ENCODE data around the gene SPCS2.

The SPCS2 gene

DNA sequence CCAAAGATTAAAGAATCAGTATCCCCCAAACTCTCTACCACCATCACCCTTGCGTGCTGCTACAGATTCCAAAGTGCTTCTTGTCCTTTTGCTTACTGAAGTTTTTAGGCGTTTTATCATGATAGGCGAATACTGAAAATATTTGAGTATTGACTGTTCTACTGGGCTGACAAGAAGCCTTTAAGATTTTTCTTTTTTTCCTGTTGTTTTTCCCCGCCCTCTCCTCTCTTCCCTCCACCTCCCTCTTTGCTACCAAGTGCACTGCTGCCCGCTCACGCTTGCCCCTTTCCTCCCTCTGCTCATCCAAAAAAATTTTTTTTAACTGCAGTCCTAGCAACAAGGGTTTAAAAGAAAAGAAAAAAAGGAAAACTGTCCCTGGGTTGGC lies 679 bp downstream of the SPCS2 start:
- Histone ChIP-seq H3K27ac (ENCODE audit: low read depth, low read length) (peak overlapping the region; percentile 38), H2AFZ (ENCODE audit: insufficient read depth, low read length, poor library complexity) (peak overlapping the region; percentile 94), H4K8ac (ENCODE audit: low read depth, low read length) (peak overlapping the region; percentile 93), H3K79me2 (ENCODE audit: control insufficient read depth, insufficient read depth, low read length, poor library complexity) (peaks cover 15% of the 10 kb centered on the region), H3K4me3 (ENCODE audit: low read depth, low read length) (peak overlapping the region; percentile 85), H3K4me1 (ENCODE audit: control insufficient read depth in 1 of 2, insufficient read depth in 2 of 2, low read length in 2 of 2) (peaks cover 0 to 7% of the 10 kb centered on the region in 2 experiments), H3K27me3 (ENCODE audit: insufficient read depth, low read length) (no peaks in the 10 kb centered on the region), H3K4ac (ENCODE audit: low read depth, low read length) (peak overlapping the region; percentile 90), H3K14ac (ENCODE audit: low read length) (peak overlapping the region; percentile 97), H2AK5ac (ENCODE audit: low read length) (peak overlapping the region; percentile 8), H3K36me3 (ENCODE audit: control insufficient read depth in 1 of 2, insufficient read depth in 2 of 2, low read length in 2 of 2) (peaks cover 2 to 3% of the 10 kb centered on the region in 2 experiments), H3K18ac (ENCODE audit: low read length) (no peak overlapping the region), H4K91ac (ENCODE audit: low read depth, low read length) (peak overlapping the region; percentile 92), H2BK120ac (ENCODE audit: insufficient read depth, low read length, poor library complexity) (peak overlapping the region; percentile 15), H4K12ac (ENCODE audit: low read depth, low read length) (peak overlapping the region; percentile 90), H3K4me2 (ENCODE audit: low read length) (peak overlapping the region; percentile 97), H3K23ac (ENCODE audit: low read length) (no peak overlapping the region), H3K9ac (ENCODE audit: low read length) (peak overlapping the region; percentile 87), H3K79me1 (ENCODE audit: low read length) (peaks cover 10% of the 10 kb centered on the region), H2BK12ac (ENCODE audit: low read length) (no peak overlapping the region), H3K9me3 (ENCODE audit: insufficient read depth, low read depth, low read length) (no peaks in the 10 kb centered on the region), H2BK5ac (ENCODE audit: low read depth, low read length, poor library complexity) (peak overlapping the region; percentile 42)
- no CpG with 5 or more reads among the region's 6 CpGs for WGBS (ENCODE audit: extremely low coverage, insufficient coverage, insufficient read length)
- peak; percentile 14 to 78 for DNase-seq

DNA sequence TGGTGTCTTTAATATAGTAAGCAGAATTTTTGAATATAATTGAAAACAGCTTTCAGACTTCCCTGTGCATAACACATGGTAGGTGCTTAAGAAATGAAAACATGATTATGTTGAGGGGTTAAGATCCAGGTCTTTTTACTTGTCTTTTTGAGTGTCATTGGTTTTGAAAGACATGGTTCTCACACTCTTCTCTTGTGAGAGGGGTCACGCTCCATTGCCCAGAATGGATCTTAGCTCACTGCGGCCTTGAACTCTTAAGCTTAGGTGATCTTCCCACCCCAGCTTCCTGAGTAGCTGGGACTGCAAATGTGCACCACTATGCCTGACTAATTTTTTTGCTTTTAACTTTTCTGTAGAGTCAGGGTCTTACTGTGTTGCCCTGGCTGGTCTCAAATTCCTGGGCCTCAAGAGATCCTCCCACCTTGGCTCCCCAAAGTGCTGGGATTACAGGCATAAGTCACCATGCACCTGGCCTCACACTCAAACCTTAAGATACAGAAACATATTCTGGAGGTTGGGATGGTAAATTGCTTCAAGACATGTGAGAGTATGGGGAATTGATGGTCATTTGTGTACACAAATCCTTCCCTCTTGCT lies 1.4 kb downstream of the SPCS2 start:
- no peak overlapping the region for H2BK5ac ChIP-seq (ENCODE audit: low read depth, low read length, poor library complexity)
- H4K91ac ChIP-seq (ENCODE audit: low read depth, low read length) = no peak overlapping the region
- H2BK120ac ChIP-seq (ENCODE audit: insufficient read depth, low read length, poor library complexity) = no peak overlapping the region
- no peaks in the 10 kb centered on the region for H3K27me3 ChIP-seq (ENCODE audit: insufficient read depth, low read length)
- no peak overlapping the region for H3K4me3 ChIP-seq (ENCODE audit: low read depth, low read length)
- no CpG with 5 or more reads among the region's 2 CpGs for WGBS (ENCODE audit: extremely low coverage, insufficient coverage, insufficient read length)
- H3K23ac ChIP-seq (ENCODE audit: low read length) = no peak overlapping the region
- no peak overlapping the region for H3K18ac ChIP-seq (ENCODE audit: low read length)
- DNase-seq = no peak
- H2BK12ac ChIP-seq (ENCODE audit: low read length) = no peak overlapping the region
- peaks cover 0 to 7% of the 10 kb centered on the region in 2 experiments for H3K4me1 ChIP-seq (ENCODE audit: control insufficient read depth in 1 of 2, insufficient read depth in 2 of 2, low read length in 2 of 2)
- peaks cover 2 to 3% of the 10 kb centered on the region in 2 experiments for H3K36me3 ChIP-seq (ENCODE audit: control insufficient read depth in 1 of 2, insufficient read depth in 2 of 2, low read length in 2 of 2)
- no peak overlapping the region for H2AFZ ChIP-seq (ENCODE audit: insufficient read depth, low read length, poor library complexity)
- H4K8ac ChIP-seq (ENCODE audit: low read depth, low read length) = no peak overlapping the region
- peaks cover 10% of the 10 kb centered on the region for H3K79me1 ChIP-seq (ENCODE audit: low read length)
- no peak overlapping the region for H4K12ac ChIP-seq (ENCODE audit: low read depth, low read length)
- H3K14ac ChIP-seq (ENCODE audit: low read length) = no peak overlapping the region
- no peak overlapping the region for H3K9ac ChIP-seq (ENCODE audit: low read length)
- H2AK5ac ChIP-seq (ENCODE audit: low read length) = no peak overlapping the region
- H3K9me3 ChIP-seq (ENCODE audit: insufficient read depth, low read depth, low read length) = no peaks in the 10 kb centered on the region
- H3K4me2 ChIP-seq (ENCODE audit: low read length) = peak overlapping the region; percentile 97
- H3K4ac ChIP-seq (ENCODE audit: low read depth, low read length) = peak overlapping the region; percentile 42
- peaks cover 15% of the 10 kb centered on the region for H3K79me2 ChIP-seq (ENCODE audit: control insufficient read depth, insufficient read depth, low read length, poor library complexity)
- no peak overlapping the region for H3K27ac ChIP-seq (ENCODE audit: low read depth, low read length)

DNA sequence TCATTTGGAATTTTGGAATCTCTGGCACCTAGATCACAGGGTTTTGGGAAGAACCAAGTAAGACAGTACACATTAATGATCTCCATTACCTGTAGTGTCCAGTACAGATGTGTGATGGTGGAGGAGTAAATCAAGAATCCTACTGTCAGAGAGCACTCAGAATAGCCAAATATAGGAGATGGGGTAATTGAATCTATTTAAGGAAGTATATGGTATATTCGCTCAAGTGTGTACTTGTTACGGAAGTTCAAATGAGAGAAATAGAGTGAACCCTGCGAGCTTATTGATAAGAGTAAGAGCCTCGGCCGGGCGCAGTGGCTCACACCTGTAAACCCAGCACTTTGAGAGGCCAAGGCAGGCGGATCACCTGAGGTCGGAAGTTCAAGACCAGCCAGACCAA lies 2.2 kb downstream of the SPCS2 start:
- peaks cover 10% of the 10 kb centered on the region for H3K79me1 ChIP-seq (ENCODE audit: low read length)
- H3K4me3 ChIP-seq (ENCODE audit: low read depth, low read length) = no peak overlapping the region
- no peak overlapping the region for H2BK12ac ChIP-seq (ENCODE audit: low read length)
- H3K14ac ChIP-seq (ENCODE audit: low read length) = no peak overlapping the region
- no peak overlapping the region for H2AFZ ChIP-seq (ENCODE audit: insufficient read depth, low read length, poor library complexity)
- H3K9ac ChIP-seq (ENCODE audit: low read length) = no peak overlapping the region
- no peak overlapping the region for H3K4me2 ChIP-seq (ENCODE audit: low read length)
- H4K91ac ChIP-seq (ENCODE audit: low read depth, low read length) = no peak overlapping the region
- no peak overlapping the region for H3K27ac ChIP-seq (ENCODE audit: low read depth, low read length)
- H3K27me3 ChIP-seq (ENCODE audit: insufficient read depth, low read length) = no peaks in the 10 kb centered on the region
- no CpG with 5 or more reads among the region's 8 CpGs for WGBS (ENCODE audit: extremely low coverage, insufficient coverage, insufficient read length)
- H3K79me2 ChIP-seq (ENCODE audit: control insufficient read depth, insufficient read depth, low read length, poor library complexity) = peaks cover 15% of the 10 kb centered on the region
- no peak for DNase-seq
- H2BK120ac ChIP-seq (ENCODE audit: insufficient read depth, low read length, poor library complexity) = no peak overlapping the region
- no peak overlapping the region for H3K18ac ChIP-seq (ENCODE audit: low read length)
- peaks cover 2 to 3% of the 10 kb centered on the region in 2 experiments for H3K36me3 ChIP-seq (ENCODE audit: control insufficient read depth in 1 of 2, insufficient read depth in 2 of 2, low read length in 2 of 2)
- no peak overlapping the region for H4K8ac ChIP-seq (ENCODE audit: low read depth, low read length)
- no peak overlapping the region for H2BK5ac ChIP-seq (ENCODE audit: low read depth, low read length, poor library complexity)
- H3K9me3 ChIP-seq (ENCODE audit: insufficient read depth, low read depth, low read length) = no peaks in the 10 kb centered on the region
- H2AK5ac ChIP-seq (ENCODE audit: low read length) = no peak overlapping the region
- H3K4ac ChIP-seq (ENCODE audit: low read depth, low read length) = peak overlapping the region; percentile 90
- H4K12ac ChIP-seq (ENCODE audit: low read depth, low read length) = no peak overlapping the region
- H3K23ac ChIP-seq (ENCODE audit: low read length) = no peak overlapping the region
- peaks cover 0 to 7% of the 10 kb centered on the region in 2 experiments for H3K4me1 ChIP-seq (ENCODE audit: control insufficient read depth in 1 of 2, insufficient read depth in 2 of 2, low read length in 2 of 2)

DNA sequence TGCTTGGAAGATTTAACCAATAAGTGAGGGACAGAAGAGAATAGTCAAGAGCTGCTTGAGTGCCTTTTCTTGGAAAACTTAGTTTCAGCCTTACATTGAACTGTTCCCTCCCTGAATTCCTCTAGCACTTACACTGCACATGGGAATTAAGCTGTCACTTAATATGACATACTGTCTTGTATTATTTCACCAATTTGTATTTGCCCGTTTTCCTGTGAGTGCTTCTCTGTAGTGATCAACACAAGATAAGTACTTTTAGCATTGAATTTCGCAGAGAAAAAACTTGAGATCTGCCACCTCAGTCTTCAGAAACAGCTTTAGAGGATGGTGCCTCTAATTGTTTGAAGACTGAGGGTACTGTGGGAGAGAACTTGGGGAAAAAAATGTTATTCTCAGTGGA lies 3.7 kb downstream of the SPCS2 start:
- H3K4me2 ChIP-seq (ENCODE audit: low read length) = no peak overlapping the region
- H3K79me2 ChIP-seq (ENCODE audit: control insufficient read depth, insufficient read depth, low read length, poor library complexity) = peaks cover 15% of the 10 kb centered on the region
- no peak overlapping the region for H3K23ac ChIP-seq (ENCODE audit: low read length)
- WGBS (ENCODE audit: extremely low coverage, insufficient coverage, insufficient read length) = no CpG with 5 or more reads among the region's 2 CpGs
- no peak overlapping the region for H3K27ac ChIP-seq (ENCODE audit: low read depth, low read length)
- no peak for DNase-seq
- H3K18ac ChIP-seq (ENCODE audit: low read length) = no peak overlapping the region
- H2BK12ac ChIP-seq (ENCODE audit: low read length) = no peak overlapping the region
- no peaks in the 10 kb centered on the region for H3K27me3 ChIP-seq (ENCODE audit: insufficient read depth, low read length)
- peaks cover 0 to 7% of the 10 kb centered on the region in 2 experiments for H3K4me1 ChIP-seq (ENCODE audit: control insufficient read depth in 1 of 2, insufficient read depth in 2 of 2, low read length in 2 of 2)
- H2AFZ ChIP-seq (ENCODE audit: insufficient read depth, low read length, poor library complexity) = no peak overlapping the region
- H3K36me3 ChIP-seq (ENCODE audit: control insufficient read depth in 1 of 2, insufficient read depth in 2 of 2, low read length in 2 of 2) = peaks cover 2 to 6% of the 10 kb centered on the region in 2 experiments
- no peak overlapping the region for H2AK5ac ChIP-seq (ENCODE audit: low read length)
- no peak overlapping the region for H3K9ac ChIP-seq (ENCODE audit: low read length)
- H3K4ac ChIP-seq (ENCODE audit: low read depth, low read length) = no peak overlapping the region
- H4K8ac ChIP-seq (ENCODE audit: low read depth, low read length) = no peak overlapping the region
- H3K14ac ChIP-seq (ENCODE audit: low read length) = no peak overlapping the region
- H3K9me3 ChIP-seq (ENCODE audit: insufficient read depth, low read depth, low read length) = no peaks in the 10 kb centered on the region
- H3K79me1 ChIP-seq (ENCODE audit: low read length) = peaks cover 10% of the 10 kb centered on the region
- no peak overlapping the region for H2BK120ac ChIP-seq (ENCODE audit: insufficient read depth, low read length, poor library complexity)
- no peak overlapping the region for H2BK5ac ChIP-seq (ENCODE audit: low read depth, low read length, poor library complexity)
- H4K12ac ChIP-seq (ENCODE audit: low read depth, low read length) = no peak overlapping the region
- H4K91ac ChIP-seq (ENCODE audit: low read depth, low read length) = no peak overlapping the region
- no peak overlapping the region for H3K4me3 ChIP-seq (ENCODE audit: low read depth, low read length)
